ENCODE results near the gene SPOUT1.

The SPOUT1 gene

DNA sequence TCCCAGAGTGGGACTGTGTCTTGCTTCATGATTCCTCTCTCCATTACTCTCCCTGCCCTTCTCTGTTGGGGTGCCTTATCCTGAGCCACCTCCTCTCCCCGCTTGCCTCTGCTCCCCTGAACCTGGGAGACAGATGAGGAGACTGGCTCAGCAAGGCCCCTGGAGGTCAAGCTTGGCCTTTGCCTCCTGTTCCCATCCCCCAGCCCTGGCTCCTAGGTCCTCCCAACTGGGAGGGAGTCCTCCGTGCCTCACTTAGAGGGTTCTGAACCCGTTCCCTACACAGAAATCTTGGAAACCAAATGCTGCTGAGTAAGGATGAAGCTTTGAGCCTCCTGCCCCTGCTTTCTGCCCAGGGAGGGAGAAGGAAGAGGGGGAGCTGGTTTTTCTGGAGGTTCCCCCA, 21.1 kb downstream of the SPOUT1 start:
- Histone ChIP-seq H3K4me2 (ENCODE audit: low read depth, low read length) (no peak overlapping the region), H3K79me2 (ENCODE audit: low read length) (no peaks in the 10 kb centered on the region), H3K9ac (ENCODE audit: low read length) (no peak overlapping the region), H3K27me3 (replicated peaks; ENCODE audit: insufficient read depth, low read length) (no peaks in the 10 kb centered on the region), H3K27ac (ENCODE audit: low read length) (no peak overlapping the region), H2AFZ (ENCODE audit: low read length) (no peak overlapping the region), H4K20me1 (ENCODE audit: insufficient read depth, low read length) (no peaks in the 10 kb centered on the region), H3K4me1 (ENCODE audit: low read length) (no peaks in the 10 kb centered on the region), H3K9me3 (replicated peaks; ENCODE audit: insufficient read depth, low read length) (no peaks in the 10 kb centered on the region), H3K9me2 (replicated peaks; ENCODE audit: insufficient read depth, low read length) (no peaks in the 10 kb centered on the region), H3K36me3 (replicated peaks; ENCODE audit: insufficient read depth, low read length) (no peaks in the 10 kb centered on the region), H3K4me3 (ENCODE audit: low read length) (no peak overlapping the region), H3F3A (ENCODE audit: insufficient read depth, low read length) (no peaks in the 10 kb centered on the region)
- TF ChIP-seq EZH2 (optimal IDR thresholded peaks at IDR 0.05; ENCODE audit: low read depth, low read length) = no peak
- no peak for TF ChIP-seq EZH2phosphoT487 (IDR thresholded peaks at IDR 0.05; ENCODE audit: low read length)
- TF ChIP-seq, protein P1, sequence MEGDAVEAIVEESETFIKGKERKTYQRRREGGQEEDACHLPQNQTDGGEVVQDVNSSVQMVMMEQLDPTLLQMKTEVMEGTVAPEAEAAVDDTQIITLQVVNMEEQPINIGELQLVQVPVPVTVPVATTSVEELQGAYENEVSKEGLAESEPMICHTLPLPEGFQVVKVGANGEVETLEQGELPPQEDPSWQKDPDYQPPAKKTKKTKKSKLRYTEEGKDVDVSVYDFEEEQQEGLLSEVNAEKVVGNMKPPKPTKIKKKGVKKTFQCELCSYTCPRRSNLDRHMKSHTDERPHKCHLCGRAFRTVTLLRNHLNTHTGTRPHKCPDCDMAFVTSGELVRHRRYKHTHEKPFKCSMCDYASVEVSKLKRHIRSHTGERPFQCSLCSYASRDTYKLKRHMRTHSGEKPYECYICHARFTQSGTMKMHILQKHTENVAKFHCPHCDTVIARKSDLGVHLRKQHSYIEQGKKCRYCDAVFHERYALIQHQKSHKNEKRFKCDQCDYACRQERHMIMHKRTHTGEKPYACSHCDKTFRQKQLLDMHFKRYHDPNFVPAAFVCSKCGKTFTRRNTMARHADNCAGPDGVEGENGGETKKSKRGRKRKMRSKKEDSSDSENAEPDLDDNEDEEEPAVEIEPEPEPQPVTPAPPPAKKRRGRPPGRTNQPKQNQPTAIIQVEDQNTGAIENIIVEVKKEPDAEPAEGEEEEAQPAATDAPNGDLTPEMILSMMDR (IDR thresholded peaks at IDR 0.05; ENCODE audit: low read length) = no peak
- no peak for DNase-seq

DNA sequence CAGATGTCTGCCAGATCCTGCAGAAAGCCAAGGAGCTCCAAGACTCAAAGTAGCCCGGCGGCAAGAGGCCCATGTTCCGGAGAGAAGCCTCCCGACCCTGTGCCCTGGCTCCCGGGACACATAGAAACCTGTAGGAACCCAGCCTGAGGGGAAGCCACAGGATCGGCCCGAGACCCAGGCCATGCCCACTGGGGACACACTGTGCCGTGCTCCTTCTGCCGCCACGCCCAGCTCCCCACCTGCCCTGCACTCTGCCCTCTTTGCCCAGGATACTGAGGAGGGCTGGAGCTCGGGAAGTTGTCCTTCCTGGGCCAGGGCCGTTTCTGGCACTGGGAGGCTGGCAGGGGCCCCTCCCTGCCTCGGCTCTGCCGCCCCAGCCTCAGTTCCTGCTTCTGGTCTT, 21.8 kb downstream of the SPOUT1 start:
- no peaks in the 10 kb centered on the region for H3K36me3 ChIP-seq (replicated peaks; ENCODE audit: insufficient read depth, low read length)

DNA sequence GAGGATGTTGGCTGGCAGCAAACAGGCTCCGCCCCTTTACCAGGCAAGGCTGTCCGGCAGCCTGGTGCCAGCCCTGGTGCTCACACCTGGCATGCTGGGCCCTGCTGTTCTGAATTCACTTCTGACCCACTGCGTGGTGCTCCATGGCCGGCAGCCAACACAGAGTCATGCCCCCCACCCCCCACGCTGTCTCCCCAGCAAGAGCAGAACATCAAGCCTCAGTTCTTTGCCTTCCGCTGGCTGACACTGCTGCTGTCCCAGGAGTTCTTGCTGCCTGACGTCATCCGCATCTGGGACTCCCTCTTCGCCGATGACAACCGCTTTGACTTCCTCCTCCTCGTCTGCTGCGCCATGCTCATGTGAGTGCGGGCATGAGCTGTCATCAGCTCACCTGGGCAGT, 23.9 kb downstream of the SPOUT1 start:
- no peaks in the 10 kb centered on the region for H3K79me2 ChIP-seq (ENCODE audit: low read length)
- H3F3A ChIP-seq (ENCODE audit: insufficient read depth, low read length) = no peaks in the 10 kb centered on the region
- H3K4me2 ChIP-seq (ENCODE audit: low read depth, low read length) = no peak overlapping the region
- no peak overlapping the region for H3K27ac ChIP-seq (ENCODE audit: low read length)
- no peaks in the 10 kb centered on the region for H3K36me3 ChIP-seq (replicated peaks; ENCODE audit: insufficient read depth, low read length)
- H3K4me3 ChIP-seq (ENCODE audit: low read length) = no peak overlapping the region
- no peak for DNase-seq
- no peak for TF ChIP-seq EZH2 (optimal IDR thresholded peaks at IDR 0.05; ENCODE audit: low read depth, low read length)
- TF ChIP-seq EZH2phosphoT487 (IDR thresholded peaks at IDR 0.05; ENCODE audit: low read length) = no peak
- TF ChIP-seq, protein P1 (IDR thresholded peaks at IDR 0.05; ENCODE audit: low read length) = no peak
- H3K27me3 ChIP-seq (replicated peaks; ENCODE audit: insufficient read depth, low read length) = no peaks in the 10 kb centered on the region
- no peaks in the 10 kb centered on the region for H3K9me2 ChIP-seq (replicated peaks; ENCODE audit: insufficient read depth, low read length)
- no peak overlapping the region for H2AFZ ChIP-seq (ENCODE audit: low read length)
- no peaks in the 10 kb centered on the region for H3K4me1 ChIP-seq (ENCODE audit: low read length)
- H3K9ac ChIP-seq (ENCODE audit: low read length) = no peak overlapping the region
- H3K9me3 ChIP-seq (replicated peaks; ENCODE audit: insufficient read depth, low read length) = no peaks in the 10 kb centered on the region
- H4K20me1 ChIP-seq (ENCODE audit: insufficient read depth, low read length) = no peaks in the 10 kb centered on the region

More for the DNA sequence above, 21.8 kb downstream of the SPOUT1 start:
- Histone ChIP-seq H3K4me2 (ENCODE audit: low read depth, low read length) (no peak overlapping the region), H3K9me2 (replicated peaks; ENCODE audit: insufficient read depth, low read length) (no peaks in the 10 kb centered on the region), H3K9ac (ENCODE audit: low read length) (no peak overlapping the region), H4K20me1 (ENCODE audit: insufficient read depth, low read length) (no peaks in the 10 kb centered on the region), H3K4me3 (ENCODE audit: low read length) (no peak overlapping the region), H3K79me2 (ENCODE audit: low read length) (no peaks in the 10 kb centered on the region), H3K27ac (ENCODE audit: low read length) (no peak overlapping the region), H3K4me1 (ENCODE audit: low read length) (no peaks in the 10 kb centered on the region), H3F3A (ENCODE audit: insufficient read depth, low read length) (no peaks in the 10 kb centered on the region), H3K27me3 (replicated peaks; ENCODE audit: insufficient read depth, low read length) (no peaks in the 10 kb centered on the region), H2AFZ (ENCODE audit: low read length) (no peak overlapping the region), H3K9me3 (replicated peaks; ENCODE audit: insufficient read depth, low read length) (no peaks in the 10 kb centered on the region)
- no peak for DNase-seq
- TF ChIP-seq EZH2phosphoT487 (IDR thresholded peaks at IDR 0.05; ENCODE audit: low read length) = no peak
- TF ChIP-seq, protein P1 (IDR thresholded peaks at IDR 0.05; ENCODE audit: low read length) = no peak
- no peak for TF ChIP-seq EZH2 (optimal IDR thresholded peaks at IDR 0.05; ENCODE audit: low read depth, low read length)

Data from MM.1S (cell line).